SH-SY5Y (cell line): ENCODE data around the gene ELOVL6.

ENCODE experiments used
- GATA2 ChIP-seq: IDR thresholded peaks from 2 replicates; pipeline ENCODE4 v1.6.1; 2011; ENCODE audit warnings: mild to moderate bottlenecking, low read depth, low read length
- GATA3 ChIP-seq: IDR thresholded peaks from 2 replicates; pipeline ENCODE4 v1.6.1; 2011; ENCODE audit warnings: low read depth, mild to moderate bottlenecking, low read length, moderate library complexity

- TF ChIP-seq GATA3 (no peak), GATA2 (no peak)
Measured at GRCh38 chr4:110132816-110133719, 65.3 kb downstream of the ELOVL6 start.
